Left kidney (tissue), 2 donors: ENCODE data around the gene SF1. TPM values are rescaled to one million over a fixed set of nuclear protein-coding genes. Genes with fewer than 3 reads are reported as not detected.

Experiments used
- DNase-seq: peaks from one replicate; pipeline ENCODE4 v3.0.0-alpha.2; 2013
- polyA plus RNA-seq: library from polyadenylated mRNA; unstranded; fragments of 120-200 nt; gene quantifications from one replicate; pipeline ENCODE4 v1.2.1, GENCODE V29; 2013; ENCODE audit not compliant: insufficient read length

SF1 gene
- polyA plus RNA-seq, 1 donor: 520 TPM

GRCh38 chr11:64802370-64803157 lies 24.2 kb upstream of the SF1 start:
- DNase-seq: no peak

GRCh38 chr11:64801561-64802369 lies 23.4 kb upstream of the SF1 start:
- no peak for DNase-seq

GRCh38 chr11:64801158-64801464 lies 22.8 kb upstream of the SF1 start:
- DNase-seq: no peak

GRCh38 chr11:64800303-64801157 lies 22.2 kb upstream of the SF1 start:
- no peak for DNase-seq

GRCh38 chr11:64799623-64800302 lies 21.4 kb upstream of the SF1 start:
- DNase-seq: no peak

GRCh38 chr11:64799256-64799622 lies 20.9 kb upstream of the SF1 start:
- DNase-seq: no peak

- no peak for DNase-seq
Observed at GRCh38 chr11:64796757-64797541, 18.6 kb upstream of the SF1 start.

GRCh38 chr11:64796047-64796756 lies 17.9 kb upstream of the SF1 start:
- no peak for DNase-seq

- DNase-seq: no peak
Observed at GRCh38 chr11:64794526-64794925, 16.2 kb upstream of the SF1 start.

GRCh38 chr11:64793271-64794160 lies 15.2 kb upstream of the SF1 start:
- DNase-seq: no peak

GRCh38 chr11:64792482-64792881 lies 14.1 kb upstream of the SF1 start:
- DNase-seq: no peak

GRCh38 chr11:64791781-64792291 lies 13.5 kb upstream of the SF1 start:
- no peak for DNase-seq

GRCh38 chr11:64790205-64791095 lies 12.1 kb upstream of the SF1 start:
- DNase-seq: no peak

- DNase-seq: no peak
Observed at GRCh38 chr11:64789331-64790204, 11.2 kb upstream of the SF1 start.

- no peak for DNase-seq
Observed at GRCh38 chr11:64788321-64789215, 10.2 kb upstream of the SF1 start.
